ENCODE measurements around the gene HEATR5A. TPM values are rescaled to one million over a fixed set of nuclear protein-coding genes. Genes with fewer than 3 reads are reported as not detected.
A peak's percentile ranks its signal among the peaks of the same experiment; 100 is the strongest.

Gene HEATR5A
- total and polyA plus RNA-seq, 2 of the 13 experiments (the other 11 are each of a cell fraction or from before 2014, with no cell fraction given), result 36.4 to 105 TPM

DNA sequence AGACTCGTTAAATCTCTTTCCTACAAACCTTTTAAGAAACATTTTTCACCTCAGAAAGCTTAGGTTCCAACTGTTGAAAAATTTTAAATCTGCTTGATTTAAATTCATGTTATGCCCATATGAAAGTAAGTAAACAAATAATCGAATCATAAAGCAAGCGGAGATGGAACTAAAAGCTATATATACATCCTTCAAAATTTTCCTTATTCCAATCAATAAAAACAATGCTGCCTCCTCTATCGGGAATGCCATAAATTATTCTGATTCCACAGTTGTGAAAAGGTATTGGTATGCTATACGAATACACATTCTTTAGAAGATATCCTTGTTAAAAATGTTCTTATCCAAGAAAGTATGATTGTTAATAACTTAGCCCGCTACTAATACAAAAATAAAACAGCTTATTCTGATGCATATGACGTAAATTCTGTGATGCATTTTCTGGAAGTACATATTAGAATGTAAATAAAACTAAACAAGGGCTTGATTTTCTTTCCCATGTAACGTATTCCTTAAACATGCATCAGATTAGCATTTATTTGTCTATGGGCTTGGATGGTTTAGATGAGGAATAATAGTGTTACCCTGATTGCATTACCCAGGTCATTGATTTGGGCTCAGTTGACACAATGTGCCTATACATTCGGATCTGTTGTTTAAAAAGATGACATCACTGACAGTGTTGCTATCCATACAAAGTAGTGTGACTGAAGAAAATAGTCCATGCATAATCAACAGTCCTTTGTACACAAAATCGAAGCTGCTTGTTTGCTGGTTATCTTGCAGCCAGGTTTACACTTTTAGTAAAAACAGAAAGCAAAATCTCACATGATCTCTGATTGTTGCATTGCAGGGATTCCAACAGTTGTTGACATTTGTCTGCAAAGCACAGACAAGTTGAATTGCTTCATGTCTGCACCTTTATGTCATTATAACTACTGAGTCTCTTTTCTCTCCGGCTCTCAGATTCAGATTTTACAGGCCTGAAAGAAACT lies 37.6 kb upstream of the HEATR5A start (continued):
- TF ChIP-seq HDAC1 (CRISPR knock-in tag; IDR thresholded peaks at IDR 0.05) (peak; percentile 81), HMG20B (CRISPR knock-in tag; conservative IDR thresholded peaks at IDR 0.05) (peak; percentile 81), ZNF747 (CRISPR knock-in tag; IDR thresholded peaks at IDR 0.05; ENCODE audit: borderline replicate concordance) (no peak; the same call in 1 of the 2 replicates), TOPORS (CRISPR knock-in tag; IDR thresholded peaks at IDR 0.05) (0 out of 2 replicates have a peak, but pooled peaks have one; percentile 41), SAP130 (CRISPR knock-in tag; IDR thresholded peaks at IDR 0.05; ENCODE audit: low read depth) (peak; percentile 88), WIZ (CRISPR knock-in tag; IDR thresholded peaks at IDR 0.05) (no peak), FOXA1 (IDR thresholded peaks at IDR 0.05) (peak; percentile 87; the same call in 1 of the 2 replicates), FOXA1 (CRISPR knock-in tag; IDR thresholded peaks at IDR 0.05) (peak; percentile 97), SCMH1 (CRISPR knock-in tag; IDR thresholded peaks at IDR 0.05; ENCODE audit: borderline replicate concordance) (no peak), ATF2 (CRISPR knock-in tag; IDR thresholded peaks at IDR 0.05) (peak; percentile 96), ATF5 (CRISPR knock-in tag; IDR thresholded peaks at IDR 0.05; ENCODE audit: low read depth) (no peak), CBX1 (IDR thresholded peaks at IDR 0.05; ENCODE audit: low read depth) (no peak), GATAD1 (CRISPR knock-in tag; IDR thresholded peaks at IDR 0.05) (peak; percentile 49), NONO (IDR thresholded peaks at IDR 0.05) (no peak), NONO (CRISPR knock-in tag; conservative IDR thresholded peaks at IDR 0.05) (0 out of 2 replicates have a peak, but pooled peaks have one; percentile 23)
- TF ChIP-seq, protein P1, sequence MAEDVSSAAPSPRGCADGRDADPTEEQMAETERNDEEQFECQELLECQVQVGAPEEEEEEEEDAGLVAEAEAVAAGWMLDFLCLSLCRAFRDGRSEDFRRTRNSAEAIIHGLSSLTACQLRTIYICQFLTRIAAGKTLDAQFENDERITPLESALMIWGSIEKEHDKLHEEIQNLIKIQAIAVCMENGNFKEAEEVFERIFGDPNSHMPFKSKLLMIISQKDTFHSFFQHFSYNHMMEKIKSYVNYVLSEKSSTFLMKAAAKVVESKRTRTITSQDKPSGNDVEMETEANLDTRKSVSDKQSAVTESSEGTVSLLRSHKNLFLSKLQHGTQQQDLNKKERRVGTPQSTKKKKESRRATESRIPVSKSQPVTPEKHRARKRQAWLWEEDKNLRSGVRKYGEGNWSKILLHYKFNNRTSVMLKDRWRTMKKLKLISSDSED (CRISPR knock-in tag; IDR thresholded peaks at IDR 0.05), result no peak
- TF ChIP-seq, protein P2, sequence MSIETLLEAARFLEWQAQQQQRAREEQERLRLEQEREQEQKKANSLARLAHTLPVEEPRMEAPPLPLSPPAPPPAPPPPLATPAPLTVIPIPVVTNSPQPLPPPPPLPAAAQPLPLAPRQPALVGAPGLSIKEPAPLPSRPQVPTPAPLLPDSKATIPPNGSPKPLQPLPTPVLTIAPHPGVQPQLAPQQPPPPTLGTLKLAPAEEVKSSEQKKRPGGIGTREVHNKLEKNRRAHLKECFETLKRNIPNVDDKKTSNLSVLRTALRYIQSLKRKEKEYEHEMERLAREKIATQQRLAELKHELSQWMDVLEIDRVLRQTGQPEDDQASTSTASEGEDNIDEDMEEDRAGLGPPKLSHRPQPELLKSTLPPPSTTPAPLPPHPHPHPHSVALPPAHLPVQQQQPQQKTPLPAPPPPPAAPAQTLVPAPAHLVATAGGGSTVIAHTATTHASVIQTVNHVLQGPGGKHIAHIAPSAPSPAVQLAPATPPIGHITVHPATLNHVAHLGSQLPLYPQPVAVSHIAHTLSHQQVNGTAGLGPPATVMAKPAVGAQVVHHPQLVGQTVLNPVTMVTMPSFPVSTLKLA (IDR thresholded peaks at IDR 0.05), result peak; percentile 56; the same call in 1 of the 2 replicates
- TF ChIP-seq, protein P3, sequence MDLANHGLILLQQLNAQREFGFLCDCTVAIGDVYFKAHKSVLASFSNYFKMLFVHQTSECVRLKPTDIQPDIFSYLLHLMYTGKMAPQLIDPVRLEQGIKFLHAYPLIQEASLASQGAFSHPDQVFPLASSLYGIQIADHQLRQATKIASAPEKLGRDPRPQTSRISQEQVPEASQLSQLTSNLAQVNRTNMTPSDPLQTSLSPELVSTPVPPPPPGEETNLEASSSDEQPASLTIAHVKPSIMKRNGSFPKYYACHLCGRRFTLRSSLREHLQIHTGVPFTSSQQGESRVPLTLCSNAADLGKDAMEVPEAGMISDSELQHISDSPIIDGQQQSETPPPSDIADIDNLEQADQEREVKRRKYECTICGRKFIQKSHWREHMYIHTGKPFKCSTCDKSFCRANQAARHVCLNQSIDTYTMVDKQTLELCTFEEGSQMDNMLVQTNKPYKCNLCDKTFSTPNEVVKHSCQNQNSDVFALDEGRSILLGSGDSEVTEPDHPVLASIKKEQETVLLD (CRISPR knock-in tag; IDR thresholded peaks at IDR 0.05; ENCODE audit: low read depth), result no peak
- TF ChIP-seq, protein P4, sequence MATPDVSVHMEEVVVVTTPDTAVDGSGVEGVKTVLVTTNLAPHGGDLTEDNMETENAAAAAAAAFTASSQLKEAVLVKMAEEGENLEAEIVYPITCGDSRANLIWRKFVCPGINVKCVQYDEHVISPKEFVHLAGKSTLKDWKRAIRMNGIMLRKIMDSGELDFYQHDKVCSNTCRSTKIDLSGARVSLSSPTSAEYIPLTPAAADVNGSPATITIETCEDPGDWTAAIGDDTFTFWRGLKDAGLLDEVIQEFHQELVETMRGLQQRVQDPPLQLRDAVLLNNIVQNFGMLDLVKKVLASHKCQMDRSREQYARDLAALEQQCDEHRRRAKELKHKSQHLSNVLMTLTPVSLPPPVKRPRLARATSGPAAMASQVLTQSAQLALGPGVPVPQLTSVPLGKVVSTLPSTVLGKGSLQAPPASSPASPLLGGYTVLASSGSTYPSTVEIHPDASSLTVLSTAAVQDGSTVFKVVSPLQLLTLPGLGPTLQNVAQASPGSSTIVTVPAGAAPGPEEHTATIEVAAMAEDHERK (CRISPR knock-in tag; IDR thresholded peaks at IDR 0.05; ENCODE audit: low read depth), result no peak
- TF ChIP-seq, protein P5, sequence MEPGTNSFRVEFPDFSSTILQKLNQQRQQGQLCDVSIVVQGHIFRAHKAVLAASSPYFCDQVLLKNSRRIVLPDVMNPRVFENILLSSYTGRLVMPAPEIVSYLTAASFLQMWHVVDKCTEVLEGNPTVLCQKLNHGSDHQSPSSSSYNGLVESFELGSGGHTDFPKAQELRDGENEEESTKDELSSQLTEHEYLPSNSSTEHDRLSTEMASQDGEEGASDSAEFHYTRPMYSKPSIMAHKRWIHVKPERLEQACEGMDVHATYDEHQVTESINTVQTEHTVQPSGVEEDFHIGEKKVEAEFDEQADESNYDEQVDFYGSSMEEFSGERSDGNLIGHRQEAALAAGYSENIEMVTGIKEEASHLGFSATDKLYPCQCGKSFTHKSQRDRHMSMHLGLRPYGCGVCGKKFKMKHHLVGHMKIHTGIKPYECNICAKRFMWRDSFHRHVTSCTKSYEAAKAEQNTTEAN (CRISPR knock-in tag; conservative IDR thresholded peaks at IDR 0.05), result peak; percentile 60; the same call in 1 of the 2 replicates
